ENCODE measurements around the gene LZTS3. TPM values are rescaled to one million over a fixed set of nuclear protein-coding genes. Genes with fewer than 3 reads are reported as not detected.

The LZTS3 gene
- total and polyA plus RNA-seq, 2 experiments from 2014 or later, result 35.3 to 36.4 TPM

GRCh38 chr20:3146732-3147341 is 26.5 kb downstream of the LZTS3 start:
- Histone ChIP-seq H3K27ac (no peak overlapping the region), H3K9me2 (replicated peaks; ENCODE audit: insufficient read depth) (no peaks in the 10 kb centered on the region), H3K27me3 (no peaks in the 10 kb centered on the region), H4K20me1 (ENCODE audit: insufficient read depth, poor library complexity, severe bottlenecking) (peaks cover 46% of the 10 kb centered on the region), H3K4me3 (no peak overlapping the region), H3K9me3 (ENCODE audit: low read depth) (no peaks in the 10 kb centered on the region), H3K79me2 (peaks cover 97% of the 10 kb centered on the region), H3K36me3 (replicated peaks; ENCODE audit: insufficient read depth, low read depth) (no peaks in the 10 kb centered on the region), H2AFZ (no peak overlapping the region), H3K4me1 (ENCODE audit: insufficient read depth) (no peaks in the 10 kb centered on the region), H3K4me2 (no peak overlapping the region)
- no peak for DNase-seq (ENCODE audit: low spot score)
- TF ChIP-seq EZH2 (IDR thresholded peaks at IDR 0.05; ENCODE audit: borderline replicate concordance) (no peak), CTCF (IDR thresholded peaks at IDR 0.05; ENCODE audit: poor library complexity) (no peak), EZH2phosphoT487 (IDR thresholded peaks at IDR 0.05; ENCODE audit: low read depth, severe bottlenecking, unreplicated experiment) (no peak)
- WGBS (ENCODE audit: low lambda C conversion rate, missing lambda C conversion rate), result 96% methylated on average over 10 of the region's 10 CpGs

GRCh38 chr20:3141757-3142156 is 31.6 kb downstream of the LZTS3 start:
- Histone ChIP-seq H3K4me3 (no peak overlapping the region), H4K20me1 (ENCODE audit: insufficient read depth, poor library complexity, severe bottlenecking) (peaks cover 6% of the 10 kb centered on the region), H3K27me3 (no peaks in the 10 kb centered on the region), H3K4me1 (ENCODE audit: insufficient read depth) (no peaks in the 10 kb centered on the region), H3K36me3 (replicated peaks; ENCODE audit: insufficient read depth, low read depth) (no peaks in the 10 kb centered on the region), H2AFZ (no peak overlapping the region), H3K79me2 (peaks cover 79% of the 10 kb centered on the region), H3K4me2 (no peak overlapping the region), H3K9me2 (replicated peaks; ENCODE audit: insufficient read depth) (no peaks in the 10 kb centered on the region), H3K9me3 (ENCODE audit: low read depth) (no peaks in the 10 kb centered on the region), H3K27ac (no peak overlapping the region)
- TF ChIP-seq EZH2 (IDR thresholded peaks at IDR 0.05; ENCODE audit: borderline replicate concordance) (no peak), EZH2phosphoT487 (IDR thresholded peaks at IDR 0.05; ENCODE audit: low read depth, severe bottlenecking, unreplicated experiment) (no peak), CTCF (IDR thresholded peaks at IDR 0.05; ENCODE audit: poor library complexity) (no peak)
- WGBS (ENCODE audit: low lambda C conversion rate, missing lambda C conversion rate), result 97% methylated on average over 3 of the region's 3 CpGs
- DNase-seq (ENCODE audit: low spot score), result no peak

GRCh38 chr20:3137492-3137891 is 35.9 kb downstream of the LZTS3 start:
- no peak for TF ChIP-seq EZH2phosphoT487 (IDR thresholded peaks at IDR 0.05; ENCODE audit: low read depth, severe bottlenecking, unreplicated experiment)
- no peak for TF ChIP-seq EZH2 (IDR thresholded peaks at IDR 0.05; ENCODE audit: borderline replicate concordance)
- no peak for TF ChIP-seq CTCF (IDR thresholded peaks at IDR 0.05; ENCODE audit: poor library complexity)

More at GRCh38 chr20:3137492-3137891, 35.9 kb downstream of the LZTS3 start:
- Histone ChIP-seq H2AFZ (no peak overlapping the region), H3K36me3 (replicated peaks; ENCODE audit: insufficient read depth, low read depth) (no peaks in the 10 kb centered on the region), H3K4me1 (ENCODE audit: insufficient read depth) (no peaks in the 10 kb centered on the region), H3K9me3 (ENCODE audit: low read depth) (no peaks in the 10 kb centered on the region), H3K9me2 (replicated peaks; ENCODE audit: insufficient read depth) (no peaks in the 10 kb centered on the region), H4K20me1 (ENCODE audit: insufficient read depth, poor library complexity, severe bottlenecking) (peaks cover 6% of the 10 kb centered on the region), H3K4me3 (no peak overlapping the region), H3K27me3 (no peaks in the 10 kb centered on the region), H3K79me2 (peaks cover 47% of the 10 kb centered on the region), H3K4me2 (no peak overlapping the region), H3K27ac (no peak overlapping the region)
- no peak for DNase-seq (ENCODE audit: low spot score)
- 93% methylated on average over 2 of the region's 2 CpGs for WGBS (ENCODE audit: low lambda C conversion rate, missing lambda C conversion rate)
